GM23248 (cell line): Measurements from ENCODE around the gene FBXO15. TPM values are rescaled to one million over a fixed set of nuclear protein-coding genes. Genes with fewer than 3 reads are reported as not detected.
A peak's percentile ranks its signal among the peaks of the same experiment; 100 is the strongest.

ENCODE experiments used
- DNase-seq: peaks from one replicate; pipeline ENCODE4 v3.0.0-alpha.2; 2015
- H2AFZ ChIP-seq: fragments of 200-600 bp; sonication (generic); 2 replicates; pipeline ENCODE4 v1.6.1; 2016; ENCODE audit warnings: antibody characterized with exemption
- H3F3A ChIP-seq: fragments of 200-600 bp; sonication (generic); 2 replicates; pipeline ENCODE4 v1.6.1; 2016; ENCODE audit warnings: mild to moderate bottlenecking, antibody characterized with exemption, mixed run types; ENCODE audit not compliant: insufficient read depth
- H3K27ac ChIP-seq: fragments of 200-600 bp; sonication (generic); 2 replicates; pipeline ENCODE4 v1.5.1; 2016; ENCODE audit warnings: mild to moderate bottlenecking
- H3K27me3 ChIP-seq: fragments of 200-600 bp; sonication (generic); replicated peaks from 2 replicates; pipeline ENCODE4 v1.6.1; 2016; ENCODE audit warnings: mild to moderate bottlenecking; ENCODE audit not compliant: insufficient read depth
- H3K36me3 ChIP-seq: fragments of 200-600 bp; sonication (generic); 2 replicates; pipeline ENCODE4 v1.6.1; 2016; ENCODE audit warnings: low read depth, mild to moderate bottlenecking
- H3K4me1 ChIP-seq: fragments of 200-600 bp; sonication (generic); 2 replicates; pipeline ENCODE4 v1.6.1; 2016; ENCODE audit warnings: mild to moderate bottlenecking; ENCODE audit not compliant: insufficient read depth
- H3K4me2 ChIP-seq: fragments of 200-600 bp; sonication (generic); one replicate; pipeline ENCODE4 v1.6.1; 2016; ENCODE audit warnings: mild to moderate bottlenecking; ENCODE audit not compliant: unreplicated experiment
- H3K4me3 ChIP-seq: fragments of 200-600 bp; sonication (generic); 2 replicates; pipeline ENCODE4 v1.5.1; 2016; ENCODE audit warnings: mild to moderate bottlenecking
- H3K79me2 ChIP-seq: fragments of 200-600 bp; sonication (generic); 2 replicates; pipeline ENCODE4 v1.6.1; 2016; ENCODE audit warnings: mild to moderate bottlenecking; ENCODE audit not compliant: insufficient read depth
- H3K9ac ChIP-seq: fragments of 200-600 bp; sonication (generic); 2 replicates; pipeline ENCODE4 v1.6.1; 2016; ENCODE audit warnings: mild to moderate bottlenecking
- H3K9me2 ChIP-seq: fragments of 200-600 bp; sonication (generic); 2 replicates; pipeline ENCODE4 v1.6.1; 2016; ENCODE audit warnings: mixed run types, mild to moderate bottlenecking, moderate library complexity; ENCODE audit not compliant: insufficient read depth
- H3K9me3 ChIP-seq: fragments of 200-600 bp; sonication (generic); one replicate; pipeline ENCODE4 v1.6.1; 2017; ENCODE audit warnings: low read depth
- H4K20me1 ChIP-seq: fragments of 200-600 bp; sonication (generic); 2 replicates; pipeline ENCODE4 v1.6.0; 2016; ENCODE audit not compliant: insufficient read depth
- EZH2 ChIP-seq: fragments of 200-600 bp; sonication (generic); IDR thresholded peaks from 2 replicates; pipeline ENCODE4 v1.6.1; 2018; ENCODE audit warnings: antibody characterized with exemption, mild to moderate bottlenecking; ENCODE audit not compliant: insufficient read depth, poor library complexity, severe bottlenecking
- EZH2phosphoT487 ChIP-seq: fragments of 200-600 bp; sonication (generic); IDR thresholded peaks from 2 replicates; pipeline ENCODE4 v1.6.1; 2018; ENCODE audit warnings: antibody characterized with exemption, moderate library complexity, mild to moderate bottlenecking, low read depth; ENCODE audit not compliant: insufficient read depth
- WGBS, 2 experiments: methylation state at CpG; one replicate each; pipeline ENCODE4 v1.1.6; 2015 to 2017; ENCODE audit warnings: low lambda C conversion rate in 2 of 2, low coverage in 1 of 2; ENCODE audit errors: missing lambda C conversion rate in 2 of 2; 5-methylcytosine and 5-hydroxymethylcytosine counted together
- in situ Hi-C: fragments of 300-500 bp; cut with MboI; formaldehyde crosslinking; loops from 2 replicates; pipeline ENCODE4 v1.15.0; 2020
- polyA plus RNA-seq: library from polyadenylated mRNA; unstranded; fragments of >200 nt; fragmentation: Nextera tagmentation; extraction: Ambion mirVana; gene quantifications from 2 replicates; pipeline ENCODE4 v1.2.1, GENCODE V29; 2016
- total RNA-seq: library from RNA; depleted of rRNA; stranded (reverse); fragments of >200 nt; shearing (Covaris generic); gene quantifications from 2 replicates; pipeline ENCODE4 v1.2.3, GENCODE V29; 2014

FBXO15 gene
- total and polyA plus RNA-seq, 2 experiments from 2014 or later: 0.22 to 1.1 TPM

DNA sequence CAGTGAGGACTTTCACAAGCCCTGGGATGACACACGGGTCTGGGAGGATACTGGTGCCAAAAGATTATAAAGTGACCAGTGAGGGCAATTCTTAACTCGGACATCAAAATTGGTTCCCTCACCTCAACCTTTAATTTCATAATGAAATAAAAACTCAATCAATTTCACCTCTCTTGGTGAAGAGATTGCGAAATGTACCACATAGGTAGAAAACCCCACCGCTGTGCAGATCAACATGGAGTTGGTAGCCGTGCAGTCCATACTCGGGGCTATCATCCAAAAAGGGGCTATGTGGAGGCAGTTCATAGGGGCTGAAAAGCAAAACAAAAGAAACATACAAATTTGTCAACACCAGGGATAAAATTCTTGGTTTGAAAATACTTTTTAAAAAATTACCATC is 24.4 kb downstream of the FBXO15 start:
- no peak overlapping the region for H3K9ac ChIP-seq
- no peak overlapping the region for H3K4me2 ChIP-seq
- no peaks in the 10 kb centered on the region for H4K20me1 ChIP-seq
- no peaks in the 10 kb centered on the region for H3K9me3 ChIP-seq
- DNase-seq: no peak
- no peaks in the 10 kb centered on the region for H3F3A ChIP-seq
- no peaks in the 10 kb centered on the region for H3K9me2 ChIP-seq
- no peak overlapping the region for H3K27ac ChIP-seq
- H3K4me1 ChIP-seq: no peaks in the 10 kb centered on the region
- no peak overlapping the region for H2AFZ ChIP-seq
- no peak overlapping the region for H3K4me3 ChIP-seq
- peaks cover 18% of the 10 kb centered on the region; the same call in 1 of the 2 replicates for H3K27me3 ChIP-seq
- in situ Hi-C loops: no loop called here
- no peaks in the 10 kb centered on the region for H3K36me3 ChIP-seq
- no peaks in the 10 kb centered on the region for H3K79me2 ChIP-seq
- TF ChIP-seq EZH2phosphoT487: no peak
- TF ChIP-seq EZH2: no peak
- 74 to 78% methylated on average over 6 of the region's 6 CpGs for WGBS, 2 experiments

DNA sequence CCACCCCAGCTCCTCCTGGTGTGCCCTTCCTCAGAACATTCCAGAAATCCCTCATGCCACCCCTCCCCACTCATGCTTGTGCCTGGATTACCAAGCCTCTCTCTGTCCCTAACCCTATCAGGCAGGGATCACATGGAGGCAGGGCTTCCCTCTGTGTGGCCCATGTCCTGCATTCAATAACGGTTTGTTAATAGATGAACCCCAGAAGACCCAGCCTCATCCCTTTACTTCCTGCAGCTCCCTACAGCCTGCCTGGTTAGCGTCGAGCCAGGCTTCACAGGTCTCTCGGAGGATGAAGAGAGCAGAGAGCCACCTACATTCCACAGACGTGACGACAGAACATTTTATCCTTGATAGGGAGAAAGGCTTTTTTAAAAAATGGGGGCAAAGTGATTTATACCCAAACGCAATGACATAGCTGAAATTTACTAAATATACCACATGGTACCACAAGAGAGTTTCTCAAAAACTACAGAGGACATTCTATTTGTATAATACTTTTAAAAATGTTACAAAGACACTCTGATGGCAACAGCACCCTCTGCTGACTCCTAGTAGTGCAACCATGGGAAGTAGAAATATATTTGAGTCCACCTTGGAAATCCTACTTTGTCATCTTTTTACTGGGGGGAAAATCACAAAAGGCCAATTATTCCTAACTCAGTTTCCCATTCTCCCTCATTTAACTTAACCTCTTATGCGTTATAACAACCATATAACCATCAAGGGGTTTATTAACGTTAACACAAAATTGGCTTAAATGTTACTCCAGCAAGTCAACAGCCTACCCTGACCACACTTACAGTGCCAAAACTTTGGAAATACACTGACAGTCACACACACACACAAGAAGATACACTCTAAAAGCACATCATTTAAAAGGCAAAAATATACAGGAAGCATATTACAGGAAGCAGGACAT is 30.7 kb downstream of the FBXO15 start:
- Histone ChIP-seq H4K20me1 (no peaks in the 10 kb centered on the region), H3K4me3 (no peak overlapping the region), H3K9me2 (no peaks in the 10 kb centered on the region), H3K4me2 (no peak overlapping the region), H3K4me1 (0 out of 2 replicates have a peak, but pooled peaks cover 11% of the 10 kb centered on the region), H3K9me3 (peaks cover 3% of the 10 kb centered on the region), H3K9ac (no peak overlapping the region), H2AFZ (0 out of 2 replicates have a peak overlapping the region, but pooled peaks have one; percentile 24), H3K27ac (no peak overlapping the region), H3K79me2 (no peaks in the 10 kb centered on the region), H3K36me3 (no peaks in the 10 kb centered on the region), H3K27me3 (0 out of 2 replicates have a peak, but pooled peaks cover 7% of the 10 kb centered on the region), H3F3A (no peaks in the 10 kb centered on the region)
- no peak for TF ChIP-seq EZH2
- TF ChIP-seq EZH2phosphoT487: no peak
- WGBS, 2 experiments: 30 to 36% methylated on average over 9 of the region's 9 CpGs
- peak; percentile 68 for DNase-seq
- in situ Hi-C loops: loop anchor here (10.0 kb wide), 1 partner anchor 1352 kb away; no protein-coding TSS in a partner anchor

DNA sequence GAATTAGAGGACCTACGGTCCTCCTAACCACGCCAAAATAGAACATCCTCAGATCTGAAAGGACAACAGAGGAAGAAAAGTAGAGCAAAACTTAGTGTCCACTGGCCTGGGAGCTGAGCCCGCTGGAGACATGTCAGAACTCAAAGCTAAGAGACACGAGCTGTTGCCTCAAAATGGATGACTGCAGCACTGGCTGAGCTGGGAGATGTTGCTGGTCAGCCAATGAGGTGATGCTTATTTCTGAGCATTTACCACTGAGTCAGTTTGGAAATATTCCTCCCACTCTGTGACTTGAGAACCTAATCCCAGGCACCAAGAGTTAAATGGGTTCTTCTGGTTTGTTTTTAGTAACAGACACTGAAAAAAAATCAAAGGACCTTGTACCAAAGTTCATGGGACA is 32.6 kb downstream of the FBXO15 start:
- Histone ChIP-seq H3K27me3 (no peaks in the 10 kb centered on the region), H3K4me2 (peak overlapping the region; percentile 13), H3K4me1 (0 out of 2 replicates have a peak, but pooled peaks cover 11% of the 10 kb centered on the region), H3K79me2 (no peaks in the 10 kb centered on the region), H3K9me2 (no peaks in the 10 kb centered on the region), H3K9me3 (peaks cover 3% of the 10 kb centered on the region), H3K36me3 (no peaks in the 10 kb centered on the region), H3K9ac (no peak overlapping the region), H3K27ac (0 out of 2 replicates have a peak overlapping the region, but pooled peaks have one; percentile 16), H4K20me1 (no peaks in the 10 kb centered on the region), H3F3A (no peaks in the 10 kb centered on the region), H3K4me3 (no peak overlapping the region), H2AFZ (peak overlapping the region; percentile 87)
- no peak for TF ChIP-seq EZH2phosphoT487
- no peak for TF ChIP-seq EZH2
- 71 to 82% methylated on average over 4 of the region's 4 CpGs for WGBS, 2 experiments
- in situ Hi-C loops: loop anchor here (10.0 kb wide), 1 partner anchor 1350 kb away; no protein-coding TSS in a partner anchor
- DNase-seq: peak; percentile 71

DNA sequence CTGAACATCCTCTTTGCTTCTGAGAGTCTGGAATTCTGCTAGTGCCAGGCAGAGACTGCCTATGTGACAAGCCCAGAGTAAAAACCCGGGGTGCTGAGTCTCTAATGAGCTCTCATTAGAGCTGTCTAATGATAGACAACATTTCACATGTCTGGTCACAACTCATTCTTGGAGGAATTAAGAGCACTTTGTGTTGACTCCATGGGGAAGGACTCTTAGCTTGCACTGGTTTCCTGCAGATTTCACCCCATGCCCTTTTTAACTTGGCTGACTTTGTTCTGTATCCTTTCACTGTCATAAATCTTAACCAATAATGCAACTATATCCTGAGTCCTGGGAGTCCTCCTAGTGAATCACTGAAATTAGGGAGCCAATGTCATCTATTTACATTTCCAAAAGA is 33.5 kb downstream of the FBXO15 start:
- no peak overlapping the region for H3K9ac ChIP-seq
- TF ChIP-seq EZH2phosphoT487 (no peak), EZH2 (no peak)
- H3K27me3 ChIP-seq: no peaks in the 10 kb centered on the region
- no peaks in the 10 kb centered on the region for H3K9me2 ChIP-seq
- no peaks in the 10 kb centered on the region for H3F3A ChIP-seq
- no peaks in the 10 kb centered on the region for H4K20me1 ChIP-seq
- DNase-seq: no peak
- H3K4me2 ChIP-seq: no peak overlapping the region
- no peaks in the 10 kb centered on the region for H3K36me3 ChIP-seq
- in situ Hi-C loops: loop anchor here (10.0 kb wide), 1 partner anchor 1349 kb away; no protein-coding TSS in a partner anchor
- no peaks in the 10 kb centered on the region for H3K79me2 ChIP-seq
- H3K9me3 ChIP-seq: peaks cover 3% of the 10 kb centered on the region
- H3K4me3 ChIP-seq: no peak overlapping the region
- WGBS, 2 experiments: 31% methylated on average over 1 of the region's 1 CpG
- no peak overlapping the region for H3K27ac ChIP-seq
- 0 out of 2 replicates have a peak, but pooled peaks cover 11% of the 10 kb centered on the region for H3K4me1 ChIP-seq
- H2AFZ ChIP-seq: peak overlapping the region; percentile 87
